NCI-H460 (cell line): ENCODE measurements around the gene RIT2. TPM values are rescaled to one million over a fixed set of nuclear protein-coding genes. Genes with fewer than 3 reads are reported as not detected.

Experiments
- DNase-seq: peaks from one replicate; pipeline ENCODE4 v3.0.0-alpha.2; 2016; ENCODE audit warnings: low read depth; ENCODE audit errors: extremely low read depth
- total RNA-seq: library from RNA; depleted of rRNA; stranded (reverse); fragments of >200 nt; shearing (Covaris generic); gene quantifications from 2 replicates; pipeline ENCODE4 v1.2.3, GENCODE V29; 2014; rRNA removed

RIT2 gene
- total RNA-seq, 1 experiment from 2014 or later, result not detected

- no peak for DNase-seq
These were observed 408.4 kb downstream of the RIT2 start for GRCh38 chr18:42707080-42707479.

DNA sequence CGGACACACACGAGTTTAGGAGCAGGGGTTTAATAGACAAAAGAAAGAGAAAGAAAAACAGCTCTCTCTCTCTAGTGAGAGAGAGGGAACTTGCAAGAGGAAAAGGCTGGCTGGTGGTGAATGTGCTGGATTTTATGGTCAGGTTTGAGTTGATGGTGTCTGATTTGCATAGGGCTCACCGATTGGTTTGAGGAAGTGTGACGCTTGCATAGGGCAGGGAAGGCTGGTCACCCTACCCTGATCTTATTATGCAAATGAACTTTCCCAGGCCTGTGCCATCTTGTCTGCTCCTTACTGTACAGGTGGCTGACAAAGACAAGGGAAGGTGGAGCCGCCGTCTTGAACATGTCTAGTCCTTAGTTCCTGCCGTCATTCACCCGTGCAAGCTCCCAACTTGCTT is 408.9 kb downstream of the RIT2 start:
- DNase-seq, result peak; percentile 19

DNA sequence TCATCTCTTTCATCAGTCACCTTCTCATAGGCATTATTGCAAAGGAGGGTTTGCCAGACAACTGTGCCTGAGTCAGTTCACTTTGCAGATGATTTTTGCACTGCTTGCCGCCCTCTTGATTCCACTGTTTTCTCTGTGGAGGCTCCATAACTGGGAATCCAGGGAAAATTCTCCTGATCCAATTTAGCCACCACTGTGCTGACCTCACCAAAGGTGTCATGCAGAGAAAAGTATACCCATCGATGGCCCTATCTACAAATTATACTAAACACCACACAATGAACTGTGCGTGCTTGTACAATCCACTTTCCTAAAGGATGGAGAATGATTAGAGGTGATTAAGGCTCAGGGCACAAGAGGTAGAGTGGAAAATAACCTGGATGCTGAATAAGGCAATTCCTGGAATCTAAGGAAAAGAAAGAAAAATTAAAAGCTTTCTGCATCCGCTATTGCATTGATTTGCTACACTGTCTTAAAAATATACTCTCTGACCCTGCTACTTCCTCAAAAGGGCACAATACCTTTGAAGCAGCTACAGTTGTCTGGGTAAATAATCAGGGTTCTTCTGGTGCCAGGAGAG is 409.4 kb downstream of the RIT2 start:
- DNase-seq, result no peak

Other genes with a start within 250 kb of the RIT2 start
- gene SYT4, start 161.8 kb upstream of the RIT2 start, total RNA-seq, result 0.10 TPM in 1 of 2 replicates, not detected in the other